ENCODE results near the gene GRHL1.

GRHL1 gene

GRCh38 chr2:10042301-10043161, 91.0 kb downstream of the GRHL1 start:
- DNase-seq (ENCODE audit: low spot score) = peak; percentile 89

GRCh38 chr2:10043256-10043905, 91.9 kb downstream of the GRHL1 start, which contains the start of gene KLF11:
Gene KLF11 (plus strand): TSS chr2:10043550. CDS start chr2:10043717, 167 bp downstream.
- DNase-seq (ENCODE audit: low spot score) = peak; percentile 93

DNA sequence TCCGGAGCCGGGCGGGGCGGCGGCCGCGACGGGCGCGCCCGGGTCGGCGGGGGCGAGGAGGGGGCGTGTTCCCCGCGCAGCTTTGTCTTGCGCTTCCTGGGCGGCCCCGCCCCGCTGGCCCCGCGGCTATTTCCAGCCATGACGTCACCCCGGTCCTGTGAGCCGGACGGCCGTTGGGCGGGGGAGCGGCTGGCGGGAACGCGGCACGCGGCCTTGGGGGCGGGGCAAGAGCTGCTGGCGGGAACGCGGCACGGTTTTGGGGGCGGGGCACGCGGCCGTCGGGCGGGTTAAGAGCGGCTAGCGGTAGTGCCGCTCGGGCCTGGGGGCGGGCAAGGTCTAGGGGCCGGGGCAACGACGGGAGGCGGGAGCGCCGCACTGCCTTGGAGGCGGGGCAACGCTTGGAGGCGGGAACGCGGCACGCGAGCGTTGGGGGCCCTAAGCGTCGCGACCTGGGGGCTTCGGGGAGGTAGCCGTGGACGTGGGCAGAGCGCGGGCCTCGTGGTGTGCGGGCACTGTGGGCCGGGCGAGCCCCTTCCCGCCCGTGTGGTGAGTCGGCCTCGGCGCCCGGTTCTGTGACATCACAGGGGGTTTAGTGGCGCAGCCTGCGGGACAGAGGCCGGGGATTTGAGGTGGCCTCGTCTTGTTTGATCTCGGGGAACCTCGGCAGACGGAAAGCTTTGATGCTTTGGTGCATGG, 92.6 kb downstream of the GRHL1 start:
- DNase-seq (ENCODE audit: low spot score) = peak; percentile 96

GRCh38 chr2:10045561-10046355, 94.3 kb downstream of the GRHL1 start:
- peak; percentile 68 for DNase-seq (ENCODE audit: low spot score)

DNA sequence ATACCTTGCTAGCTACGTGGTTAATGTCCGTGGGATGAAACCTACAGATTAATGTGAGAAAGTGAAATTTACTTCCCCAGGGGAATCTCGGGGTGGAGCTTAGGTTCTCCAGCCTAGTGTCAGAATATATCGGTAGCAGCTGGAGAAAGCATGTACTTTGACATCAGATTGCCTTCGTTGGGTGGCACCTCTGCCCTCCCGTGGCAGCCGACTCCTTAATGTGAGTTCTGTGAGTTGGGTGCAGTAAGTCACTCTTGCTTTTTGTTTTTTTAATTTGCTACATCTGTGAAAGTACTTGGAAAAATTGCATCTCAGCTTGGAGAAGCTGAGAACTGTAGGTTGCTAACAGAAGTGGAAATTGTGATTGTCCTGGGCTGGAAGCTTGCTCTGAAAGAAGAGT, 95.4 kb downstream of the GRHL1 start:
- no peak for DNase-seq (ENCODE audit: low spot score)

DNA sequence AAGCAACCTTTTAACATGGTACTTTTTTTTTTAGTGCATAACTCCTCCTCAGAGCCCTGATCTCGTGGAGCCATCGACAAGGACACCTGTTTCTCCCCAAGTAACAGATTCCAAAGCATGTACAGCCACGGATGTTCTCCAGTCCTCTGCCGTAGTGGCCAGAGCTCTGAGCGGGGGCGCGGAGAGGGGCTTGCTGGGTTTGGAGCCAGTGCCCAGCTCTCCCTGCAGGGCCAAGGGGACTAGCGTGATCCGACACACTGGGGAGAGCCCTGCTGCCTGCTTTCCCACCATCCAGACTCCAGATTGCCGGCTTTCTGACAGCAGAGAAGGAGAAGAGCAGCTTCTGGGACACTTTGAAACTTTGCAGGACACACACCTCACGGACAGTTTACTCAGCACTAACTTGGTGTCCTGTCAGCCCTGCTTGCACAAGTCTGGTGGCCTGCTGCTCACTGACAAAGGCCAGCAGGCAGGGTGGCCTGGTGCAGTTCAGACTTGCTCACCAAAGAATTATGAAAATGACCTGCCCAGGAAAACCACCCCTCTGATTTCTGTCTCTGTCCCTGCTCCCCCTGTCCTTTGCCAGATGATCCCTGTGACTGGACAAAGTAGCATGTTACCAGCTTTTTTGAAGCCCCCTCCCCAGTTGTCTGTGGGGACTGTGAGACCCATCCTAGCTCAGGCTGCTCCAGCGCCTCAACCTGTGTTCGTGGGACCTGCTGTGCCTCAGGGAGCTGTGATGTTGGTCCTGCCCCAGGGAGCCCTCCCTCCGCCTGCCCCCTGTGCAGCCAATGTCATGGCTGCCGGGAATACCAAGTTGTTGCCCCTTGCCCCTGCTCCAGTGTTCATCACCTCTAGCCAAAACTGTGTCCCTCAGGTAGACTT, 96.4 kb downstream of the GRHL1 start:
- DNase-seq (ENCODE audit: low spot score) = no peak

GRCh38 chr2:10048501-10049171, 97.1 kb downstream of the GRHL1 start:
- DNase-seq (ENCODE audit: low spot score) = peak; percentile 57
